ENCODE data around the gene PHEX.

The PHEX gene

DNA sequence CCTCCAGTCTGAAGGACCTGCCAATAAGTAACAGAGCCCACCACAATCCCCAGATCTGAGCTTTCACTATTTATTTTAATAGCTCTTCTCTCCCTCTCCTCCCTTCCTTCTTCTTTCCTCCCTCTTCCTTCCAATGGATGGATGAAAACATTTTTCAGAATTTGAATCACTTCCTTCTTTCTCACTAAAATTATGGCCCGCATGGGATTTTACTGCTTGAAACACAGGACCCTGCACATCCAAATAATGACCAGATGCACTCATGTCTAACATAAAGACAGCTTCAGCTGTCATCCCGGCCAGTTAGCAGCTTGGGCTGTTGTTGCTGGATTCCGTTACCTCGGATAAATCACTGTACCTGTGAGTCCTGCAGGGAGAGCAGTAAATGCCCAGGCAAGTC is 5.4 kb upstream of the PHEX start:
- peak overlapping the region in 1 of 2 donors; percentile 21 for H3K4me3 Mint-ChIP-seq
- no peaks in the 10 kb centered on the region for H3K27me3 Mint-ChIP-seq
- ATAC-seq (no peak), DNase-seq (no peak)
- no peaks in the 10 kb centered on the region for H3K9me3 Mint-ChIP-seq
- H3K27ac Mint-ChIP-seq = no peak overlapping the region
- peaks cover 23% of the 10 kb centered on the region for H3K4me1 Mint-ChIP-seq

- Mint-ChIP-seq H3K27ac (no peak overlapping the region), H3K4me3 (peak overlapping the region in 1 of 2 donors; percentile 31), H3K9me3 (no peaks in the 10 kb centered on the region), H3K27me3 (no peaks in the 10 kb centered on the region), H3K4me1 (peaks cover 18% of the 10 kb centered on the region)
- DNase-seq (no peak), ATAC-seq (no peak)
Observed at GRCh38 chrX:22032506-22032905, 381 bp downstream of the PHEX start.

DNA sequence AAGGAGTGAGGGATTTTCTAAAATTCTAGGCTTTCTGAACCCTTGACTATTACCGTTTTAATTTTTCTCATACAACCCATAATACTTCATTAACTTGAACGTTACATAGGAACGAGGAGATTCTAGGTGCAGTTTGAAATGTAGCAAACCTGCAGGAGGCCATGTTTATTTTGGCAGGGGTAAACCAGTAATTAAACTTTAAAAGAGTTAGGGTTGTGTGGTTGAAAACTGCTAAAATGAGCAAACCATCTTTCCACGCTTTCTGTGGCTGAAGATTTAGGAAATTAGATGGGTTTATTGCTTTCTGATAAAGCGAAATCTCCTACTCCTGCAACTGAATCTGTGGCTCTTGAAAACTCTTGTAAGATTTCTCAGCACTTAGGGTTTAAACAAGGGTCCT is 1.7 kb downstream of the PHEX start:
- peaks cover 16% of the 10 kb centered on the region for H3K4me1 Mint-ChIP-seq
- ATAC-seq (no peak), DNase-seq (no peak)
- no peaks in the 10 kb centered on the region for H3K9me3 Mint-ChIP-seq
- no peaks in the 10 kb centered on the region for H3K27me3 Mint-ChIP-seq
- no peak overlapping the region for H3K27ac Mint-ChIP-seq
- H3K4me3 Mint-ChIP-seq = peak overlapping the region in 1 of 2 donors; percentile 15

DNA sequence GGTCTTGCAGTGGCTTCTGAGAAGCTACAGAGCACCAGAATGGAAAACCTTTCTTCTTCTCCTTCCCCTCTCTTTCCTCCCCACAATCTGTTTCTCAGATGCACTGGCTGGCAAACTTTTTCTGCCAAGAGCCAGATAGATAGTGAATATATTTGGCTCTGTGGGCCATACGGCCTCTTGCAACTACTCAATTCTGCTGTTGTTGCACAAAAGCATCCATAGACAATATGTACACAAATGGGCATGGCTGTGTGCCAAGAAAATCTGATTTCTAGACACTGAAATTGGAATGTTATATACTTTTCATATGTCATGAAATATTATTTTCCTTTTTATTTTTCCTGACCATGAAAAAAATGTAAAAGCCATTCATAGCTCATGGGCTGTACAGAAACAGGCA is 3.1 kb downstream of the PHEX start:
- H3K27ac Mint-ChIP-seq = no peak overlapping the region
- ATAC-seq = no peak
- H3K9me3 Mint-ChIP-seq = no peaks in the 10 kb centered on the region
- no peaks in the 10 kb centered on the region for H3K27me3 Mint-ChIP-seq
- peaks cover 21% of the 10 kb centered on the region for H3K4me1 Mint-ChIP-seq
- H3K4me3 Mint-ChIP-seq = no peak overlapping the region
- DNase-seq = no peak

DNA sequence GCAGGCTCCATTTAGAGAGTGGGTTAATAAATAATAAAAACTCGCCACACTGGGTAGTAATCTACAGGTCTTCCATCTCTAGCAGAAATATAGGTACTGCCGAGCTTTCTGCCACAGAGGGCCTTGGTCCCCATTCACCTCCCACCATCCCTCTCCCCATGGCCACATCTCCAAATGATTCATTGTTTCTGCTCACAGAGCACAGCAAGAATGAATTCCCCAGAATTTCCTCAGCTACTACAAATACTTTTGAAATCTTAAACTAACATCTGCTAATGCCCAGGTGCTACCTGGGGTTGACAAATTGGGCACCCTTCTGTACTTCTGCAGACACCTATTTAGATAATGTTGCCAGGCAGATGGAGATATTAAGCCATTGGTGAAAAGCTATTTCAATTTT is 5.1 kb downstream of the PHEX start:
- H3K27me3 Mint-ChIP-seq = no peaks in the 10 kb centered on the region
- H3K4me3 Mint-ChIP-seq = peak overlapping the region in 1 of 2 donors; percentile 55
- peak overlapping the region in 1 of 2 donors; percentile 52 for H3K27ac Mint-ChIP-seq
- H3K4me1 Mint-ChIP-seq = peaks cover 40% of the 10 kb centered on the region
- no peak for DNase-seq
- no peaks in the 10 kb centered on the region for H3K9me3 Mint-ChIP-seq
- ATAC-seq = no peak

DNA sequence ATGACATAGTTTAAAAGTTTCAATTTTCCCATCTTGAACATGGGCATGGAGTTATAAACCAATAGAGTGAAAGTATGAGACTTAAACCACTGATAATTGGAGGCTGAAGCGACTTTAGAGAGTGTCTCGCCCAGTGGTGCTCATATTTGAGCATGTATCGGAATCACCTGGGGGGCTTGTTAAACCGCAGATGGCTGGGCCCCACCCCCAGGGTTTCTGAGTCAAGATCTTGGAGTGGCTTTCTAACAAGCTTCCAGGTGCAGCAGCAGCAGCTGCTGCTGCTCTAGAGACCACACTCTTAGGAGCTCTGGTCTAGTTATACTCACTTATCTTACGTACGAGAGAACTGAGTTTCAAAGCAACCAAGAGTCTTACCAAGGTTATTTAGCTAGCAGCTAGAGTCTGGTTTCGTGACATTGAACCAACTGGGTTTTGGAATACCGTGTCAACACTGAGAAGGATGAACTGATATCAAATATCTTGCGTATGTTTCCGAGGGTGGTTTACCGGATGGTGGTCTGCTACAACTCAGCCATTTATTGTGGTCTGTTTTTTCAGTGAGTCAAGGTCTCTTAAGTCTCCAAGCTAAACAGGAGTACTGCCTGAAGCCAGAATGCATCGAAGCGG is 5.9 kb downstream of the PHEX start:
- no peaks in the 10 kb centered on the region for H3K9me3 Mint-ChIP-seq
- peaks cover 36% of the 10 kb centered on the region for H3K4me1 Mint-ChIP-seq
- H3K27me3 Mint-ChIP-seq = no peaks in the 10 kb centered on the region
- DNase-seq (no peak), ATAC-seq (peak; percentile 66)
- peak overlapping the region; percentile 60 to 67 for H3K4me3 Mint-ChIP-seq
- peak overlapping the region in 1 of 2 donors; percentile 15 for H3K27ac Mint-ChIP-seq

GRCh38 chrX:22039541-22039940 is 7.4 kb downstream of the PHEX start:
- ATAC-seq = no peak
- Mint-ChIP-seq H3K27me3 (no peaks in the 10 kb centered on the region), H3K9me3 (no peaks in the 10 kb centered on the region), H3K4me1 (peaks cover 36% of the 10 kb centered on the region), H3K4me3 (peak overlapping the region; percentile 12 to 79), H3K27ac (peak overlapping the region in 1 of 2 donors; percentile 68)
- no peak for DNase-seq

DNA sequence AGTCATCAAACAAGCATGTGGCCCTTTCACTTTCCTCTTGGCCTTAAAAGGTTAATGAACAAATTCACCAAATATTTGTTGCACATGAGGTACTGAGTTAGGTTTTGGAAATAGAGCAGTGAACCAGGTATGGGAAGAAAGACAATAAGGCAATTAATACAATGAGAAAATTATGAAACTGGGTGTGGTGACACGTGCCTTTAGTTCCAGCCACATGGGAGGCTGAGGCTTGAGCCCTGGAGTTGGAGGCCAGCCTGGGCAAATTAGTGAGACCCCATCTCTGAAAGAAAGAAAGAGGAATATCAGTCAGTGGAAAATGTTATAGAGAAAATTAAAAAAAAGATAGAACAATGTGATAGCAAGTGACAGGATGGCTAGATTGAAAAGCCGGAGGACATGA is 8.1 kb downstream of the PHEX start:
- Mint-ChIP-seq H3K4me1 (peaks cover 36% of the 10 kb centered on the region), H3K27ac (peak overlapping the region in 1 of 2 donors; percentile 39), H3K4me3 (peak overlapping the region in 1 of 2 donors; percentile 79), H3K27me3 (no peaks in the 10 kb centered on the region), H3K9me3 (no peaks in the 10 kb centered on the region)
- ATAC-seq (no peak), DNase-seq (no peak)

GRCh38 chrX:22041907-22042530 is 9.9 kb downstream of the PHEX start:
- peaks cover 35% of the 10 kb centered on the region for H3K4me1 Mint-ChIP-seq
- no peak for ATAC-seq
- no peaks in the 10 kb centered on the region for H3K27me3 Mint-ChIP-seq
- DNase-seq = no peak
- no peak overlapping the region for H3K27ac Mint-ChIP-seq
- no peaks in the 10 kb centered on the region for H3K9me3 Mint-ChIP-seq
- peak overlapping the region in 1 of 2 donors; percentile 76 for H3K4me3 Mint-ChIP-seq

DNA sequence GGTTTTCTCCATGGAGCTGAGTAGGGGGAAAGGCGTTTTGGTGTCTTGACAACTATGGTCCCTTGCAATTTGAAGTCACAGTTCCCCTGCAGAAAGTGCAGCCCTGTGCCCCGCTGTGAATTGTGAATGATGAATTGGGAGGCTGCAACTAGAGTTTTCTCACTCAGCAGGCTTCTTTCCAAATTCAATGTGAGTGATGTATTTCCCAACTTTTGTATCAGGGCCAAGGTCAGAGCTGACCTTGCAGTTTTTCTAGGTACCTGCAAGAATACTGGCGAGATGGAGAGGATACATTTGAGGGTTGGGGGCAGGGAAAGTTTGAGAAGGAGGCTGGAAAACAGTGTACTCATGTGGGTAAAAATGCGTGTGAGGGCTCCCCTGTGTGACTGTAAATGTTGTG is 11.7 kb downstream of the PHEX start:
- DNase-seq (no peak), ATAC-seq (no peak)
- no peaks in the 10 kb centered on the region for H3K27me3 Mint-ChIP-seq
- H3K9me3 Mint-ChIP-seq = no peaks in the 10 kb centered on the region
- H3K4me1 Mint-ChIP-seq = peaks cover 26% of the 10 kb centered on the region
- H3K27ac Mint-ChIP-seq = peak overlapping the region in 1 of 2 donors; percentile 55
- H3K4me3 Mint-ChIP-seq = no peak overlapping the region

DNA sequence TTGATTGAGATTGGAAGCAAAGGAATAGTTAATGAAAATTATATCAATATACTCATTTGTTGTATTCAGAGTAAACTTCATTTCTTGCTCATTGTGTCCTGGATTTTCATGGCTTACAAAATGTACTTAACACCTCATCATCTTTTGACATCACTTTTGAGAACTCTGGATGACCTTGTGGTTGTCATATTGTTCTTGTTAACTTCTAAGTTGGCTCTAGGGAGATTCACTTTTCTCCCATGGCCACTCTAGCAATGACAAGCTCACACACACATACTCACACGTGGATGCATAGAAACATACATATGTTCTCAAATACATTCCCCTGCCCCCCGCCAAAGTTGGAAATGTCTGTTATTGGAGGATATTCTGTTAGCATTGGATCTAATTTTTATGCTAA is 15.3 kb downstream of the PHEX start:
- DNase-seq = no peak
- no peak overlapping the region for H3K27ac Mint-ChIP-seq
- no peaks in the 10 kb centered on the region for H3K27me3 Mint-ChIP-seq
- ATAC-seq = no peak
- no peaks in the 10 kb centered on the region for H3K4me1 Mint-ChIP-seq
- no peaks in the 10 kb centered on the region for H3K9me3 Mint-ChIP-seq
- H3K4me3 Mint-ChIP-seq = no peak overlapping the region

DNA sequence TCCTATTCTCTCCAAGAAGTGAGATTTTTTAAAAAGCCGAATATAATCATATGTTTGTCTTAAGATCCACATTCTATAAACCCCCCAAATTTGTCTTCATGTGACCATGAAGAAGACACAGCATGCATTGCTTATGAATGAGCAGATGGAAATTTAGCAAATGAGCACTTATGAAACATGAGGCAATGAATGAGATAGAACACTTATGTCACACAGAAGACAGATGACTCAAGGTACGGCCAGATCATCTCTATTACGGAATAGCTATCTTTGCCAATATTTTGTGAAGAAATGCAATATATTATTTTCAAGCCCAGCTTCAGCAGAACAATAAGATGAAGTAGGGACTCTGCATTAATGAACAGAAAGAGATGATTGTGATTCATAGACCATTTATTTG is 21.4 kb downstream of the PHEX start:
- Mint-ChIP-seq H3K4me3 (no peak overlapping the region), H3K4me1 (peaks cover 21% of the 10 kb centered on the region), H3K27me3 (no peaks in the 10 kb centered on the region), H3K9me3 (no peaks in the 10 kb centered on the region), H3K27ac (no peak overlapping the region)
- no peak for DNase-seq
- ATAC-seq = no peak

DNA sequence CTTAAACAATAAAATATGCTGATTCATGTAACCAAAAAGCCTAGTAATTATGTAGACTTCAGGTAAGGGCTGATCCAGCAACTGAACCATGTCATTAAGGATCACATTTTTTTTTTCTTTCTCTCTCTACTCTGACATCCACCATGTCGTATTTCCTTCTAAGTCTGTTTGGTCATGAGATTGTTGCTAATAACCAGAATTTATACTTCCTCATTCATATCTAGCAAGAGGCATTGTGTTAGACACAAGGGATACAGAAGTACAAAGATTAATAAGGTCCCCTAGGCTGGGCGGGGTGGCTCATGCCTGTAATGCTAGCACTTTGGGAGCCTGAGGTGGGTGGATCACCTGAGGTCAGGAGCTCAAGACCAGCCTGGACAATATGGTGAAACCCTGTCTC is 24.1 kb downstream of the PHEX start:
- Mint-ChIP-seq H3K4me3 (no peak overlapping the region), H3K4me1 (peaks cover 48% of the 10 kb centered on the region), H3K27me3 (no peaks in the 10 kb centered on the region), H3K27ac (no peak overlapping the region), H3K9me3 (no peaks in the 10 kb centered on the region)
- ATAC-seq (no peak), DNase-seq (no peak)

DNA sequence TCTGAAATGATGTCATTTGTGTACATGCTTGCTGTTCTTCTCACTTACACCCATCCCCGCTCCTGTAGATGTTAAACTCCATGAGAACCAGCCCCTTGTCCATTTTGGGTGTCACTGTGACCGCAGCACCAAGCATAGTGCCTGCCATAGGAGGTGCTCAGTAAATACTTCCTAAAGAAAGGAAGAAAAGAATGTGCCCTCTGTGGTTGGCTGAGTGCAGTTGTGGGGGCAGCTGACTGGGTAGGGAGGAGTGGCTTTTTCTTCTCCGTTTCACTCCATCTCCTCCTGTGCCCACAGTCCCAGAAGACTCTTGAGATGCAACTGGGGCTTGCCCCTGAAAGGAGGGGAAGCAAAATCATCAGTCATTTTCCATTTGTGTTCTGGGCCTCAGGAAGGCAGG is 25.5 kb downstream of the PHEX start:
- no peak for DNase-seq
- Mint-ChIP-seq H3K9me3 (no peaks in the 10 kb centered on the region), H3K27me3 (no peaks in the 10 kb centered on the region), H3K4me3 (peak overlapping the region; percentile 30 to 65), H3K4me1 (peaks cover 63% of the 10 kb centered on the region), H3K27ac (peak overlapping the region; percentile 88 to 95)
- ATAC-seq = peak; percentile 22

GRCh38 chrX:22059775-22060174 is 27.6 kb downstream of the PHEX start:
- ATAC-seq (no peak), DNase-seq (no peak)
- peak overlapping the region; percentile 71 to 74 for H3K4me3 Mint-ChIP-seq
- peaks cover 74% of the 10 kb centered on the region for H3K4me1 Mint-ChIP-seq
- H3K27ac Mint-ChIP-seq = peak overlapping the region in 1 of 2 donors; percentile 90
- H3K27me3 Mint-ChIP-seq = no peaks in the 10 kb centered on the region
- no peaks in the 10 kb centered on the region for H3K9me3 Mint-ChIP-seq

GRCh38 chrX:22060415-22061280 is 28.5 kb downstream of the PHEX start:
- peak overlapping the region in 1 of 2 donors; percentile 90 for H3K27ac Mint-ChIP-seq
- DNase-seq = peak in 1 of 2 donors; percentile 21
- ATAC-seq = peak; percentile 91
- peak overlapping the region; percentile 71 to 74 for H3K4me3 Mint-ChIP-seq
- H3K9me3 Mint-ChIP-seq = no peaks in the 10 kb centered on the region
- H3K4me1 Mint-ChIP-seq = peaks cover 75% of the 10 kb centered on the region
- no peaks in the 10 kb centered on the region for H3K27me3 Mint-ChIP-seq
